GM10266 (cell line): ENCODE data around the gene KRCC1.

Experiments used
- DNase-seq: peaks from one replicate; pipeline ENCODE4 v3.0.0; 2012; ENCODE audit errors: extremely low spot score
- CTCF ChIP-seq: IDR thresholded peaks from 2 replicates; pipeline ENCODE4 v1.5.1; 2012; ENCODE audit warnings: mild to moderate bottlenecking, low read depth; ENCODE audit not compliant: control insufficient read depth, insufficient read depth; ENCODE audit errors: missing control alignments

The KRCC1 gene

GRCh38 chr2:88096708-88097107, 41.1 kb upstream of the KRCC1 start:
- TF ChIP-seq CTCF = no peak

GRCh38 chr2:88095022-88095421, 39.4 kb upstream of the KRCC1 start:
- DNase-seq = no peak
- TF ChIP-seq CTCF = no peak

More at GRCh38 chr2:88096708-88097107, 41.1 kb upstream of the KRCC1 start:
- no peak for DNase-seq

- DNase-seq = no peak
- no peak for TF ChIP-seq CTCF
These were observed 37.2 kb upstream of the KRCC1 start for GRCh38 chr2:88092773-88093172.

- DNase-seq = no peak
- TF ChIP-seq CTCF = no peak
These were observed 36.4 kb upstream of the KRCC1 start for GRCh38 chr2:88091943-88092342.

GRCh38 chr2:88090446-88091283, 35.1 kb upstream of the KRCC1 start:
- no peak for DNase-seq
- no peak for TF ChIP-seq CTCF

- no peak for DNase-seq
- no peak for TF ChIP-seq CTCF
These were observed 33.4 kb upstream of the KRCC1 start for GRCh38 chr2:88088999-88089398.

- no peak for DNase-seq
- no peak for TF ChIP-seq CTCF
These were observed 32.2 kb upstream of the KRCC1 start for GRCh38 chr2:88087763-88088162.
